Keratinocyte (primary cell): Measurements from ENCODE around the gene FAM53B. TPM values are rescaled to one million over a fixed set of nuclear protein-coding genes. Genes with fewer than 3 reads are reported as not detected.

ENCODE experiments used
- DNase-seq: peaks from one replicate; pipeline ENCODE4 v3.0.0-alpha.2; 2011; ENCODE audit warnings: low read depth, missing footprints, low spot score
- FAIRE-seq: peaks from 2 replicates; lab custom pipeline; 2011; peaks lifted over from hg19 to GRCh38; lab: Jason Lieb, UNC
- H2AFZ ChIP-seq: 2 replicates; pipeline ENCODE4 v1.6.0; 2012; ENCODE audit warnings: low read length, control low read depth, inconsistent platforms; ENCODE audit not compliant: control insufficient read depth
- H3K27ac ChIP-seq: 2 replicates; pipeline ENCODE4 v1.5.1; 2011; ENCODE audit warnings: low read length; ENCODE audit not compliant: control insufficient read depth, insufficient read depth
- H3K27me3 ChIP-seq: 3 replicates; pipeline ENCODE4 v1.6.0; 2011; ENCODE audit warnings: low read length; ENCODE audit not compliant: control insufficient read depth, insufficient read depth; ENCODE audit errors: extremely low read depth
- H3K36me3 ChIP-seq, 2 experiments: 2 replicates in 1 of 2; 3 replicates in 1 of 2; pipeline ENCODE4 v1.5.1; 2011; ENCODE audit warnings: low read length in 2 of 2, mild to moderate bottlenecking in 1 of 2; ENCODE audit not compliant: control insufficient read depth in 2 of 2, insufficient read depth in 2 of 2; ENCODE audit errors: extremely low read depth in 1 of 2
- H3K4me1 ChIP-seq: 3 replicates; pipeline ENCODE4 v1.5.1; 2011; ENCODE audit warnings: low read length; ENCODE audit not compliant: control insufficient read depth, insufficient read depth; ENCODE audit errors: extremely low read depth
- H3K4me2 ChIP-seq: 3 replicates; pipeline ENCODE4 v1.6.0; 2011; ENCODE audit warnings: low read depth, low read length; ENCODE audit not compliant: control insufficient read depth, insufficient read depth; ENCODE audit errors: extremely low read depth
- H3K4me3 ChIP-seq, 3 experiments: fragments of 200-600 bp in 1 of 3; sonication (generic) in 1 of 3; 2 replicates in 2 of 3; 3 replicates in 1 of 3; pipeline ENCODE4 v1.5.1; 2011 to 2016; ENCODE audit warnings: low read length in 3 of 3, mild to moderate bottlenecking in 3 of 3, control low read depth in 2 of 3, inconsistent platforms in 1 of 3, low read depth in 1 of 3, mixed read lengths in 1 of 3, mixed run types in 1 of 3, moderate library complexity in 1 of 3; ENCODE audit not compliant: control insufficient read depth in 2 of 3, insufficient read depth in 2 of 3; ENCODE audit errors: extremely low read depth in 1 of 3
- H3K79me2 ChIP-seq: 2 replicates; pipeline ENCODE4 v1.6.0; 2012; ENCODE audit warnings: low read length; ENCODE audit not compliant: control insufficient read depth, insufficient read depth
- H3K9ac ChIP-seq: 3 replicates; pipeline ENCODE4 v1.6.0; 2011; ENCODE audit warnings: low read length; ENCODE audit not compliant: control insufficient read depth, insufficient read depth; ENCODE audit errors: extremely low read depth
- H3K9me1 ChIP-seq: 3 replicates; pipeline ENCODE4 v1.6.0; 2011; ENCODE audit warnings: low read length; ENCODE audit not compliant: control insufficient read depth, insufficient read depth; ENCODE audit errors: extremely low read depth
- H3K9me3 ChIP-seq: 2 replicates; pipeline ENCODE4 v1.5.1; 2012; ENCODE audit warnings: low read depth, low read length; ENCODE audit not compliant: control insufficient read depth
- H4K20me1 ChIP-seq: 3 replicates; pipeline ENCODE4 v1.6.0; 2011; ENCODE audit warnings: low read length; ENCODE audit not compliant: control insufficient read depth, insufficient read depth; ENCODE audit errors: extremely low read depth
- EZH2 ChIP-seq: IDR thresholded peaks from one replicate; pipeline ENCODE4 v1.6.1; 2012; ENCODE audit warnings: inconsistent platforms, mild to moderate bottlenecking, low read length, moderate library complexity
- dilution Hi-C: fragments of 300-500 bp; cut with MboI; formaldehyde crosslinking; loops from one replicate; pipeline ENCODE4 v1.7.0; 2020; ENCODE audit warnings: low sequenced_read_pairs; ENCODE audit not compliant: extremely low pct_ligation_motif_present
- polyA minus RNA-seq, 3 experiments: library from RNA; depleted of rRNA, polyadenylated mRNA; stranded (reverse); fragments of >200 nt; gene quantifications; 1 replicate in 1 of 3; 2 replicates in 1 of 3; 3 replicates in 1 of 3; pipeline ENCODE4 v1.2.3, GENCODE V29; 2011
- polyA plus RNA-seq, 5 experiments: library from polyadenylated mRNA; depleted of rRNA in 3 of 5; stranded (reverse) in 3 of 5; stranded (forward) in 1 of 5; unstranded in 1 of 5; fragments of >200 nt; gene quantifications; 1 replicate in 1 of 5; 2 replicates in 3 of 5; 3 replicates in 1 of 5; pipeline versions ENCODE4 v1.2.1 to v1.2.3, GENCODE V29; 2011 to 2012; ENCODE audit warnings: missing spikeins in 2 of 5, low read depth in 1 of 5, low replicate concordance in 1 of 5
- TF ChIP-seq, protein P1 (sequence below), 3 experiments: IDR thresholded peaks in 1 of 3; conservative IDR thresholded peaks in 1 of 3; optimal IDR thresholded peaks in 1 of 3; 2 replicates in 2 of 3; 3 replicates in 1 of 3; pipeline versions ENCODE3 to v1.5.1; 2011; ENCODE audit warnings: low read length in 3 of 3, mild to moderate bottlenecking in 3 of 3, moderate library complexity in 2 of 3, control low read depth in 1 of 3, inconsistent platforms in 1 of 3; ENCODE audit not compliant: insufficient read depth in 2 of 3; ENCODE audit errors: extremely low read depth in 1 of 3

Gene FAM53B
- polyA plus RNA-seq, result 8.6 to 13.2 TPM (median 9.0 TPM) in 3 replicates
- 4.1 TPM for polyA plus RNA-seq (2011; ENCODE audit: low read depth)
- 5.6 and 8.3 TPM in 2 replicates for polyA plus RNA-seq (2011; cell fraction: cytosol; rRNA removed)
- polyA plus RNA-seq (2011; cell fraction: nucleus; rRNA removed), result 12.2 and 14.8 TPM in 2 replicates
- polyA plus RNA-seq (2012; ENCODE audit: low replicate concordance), result 9.6 and 13.6 TPM in 2 replicates
- 24.9 to 47.9 TPM (median 32.6 TPM) in 3 replicates for polyA minus RNA-seq
- 32.8 TPM for polyA minus RNA-seq (2011; cell fraction: cytosol; rRNA and poly(A)+ RNA removed)
- 23.2 and 32.0 TPM in 2 replicates for polyA minus RNA-seq (2011; cell fraction: nucleus; rRNA and poly(A)+ RNA removed)

DNA sequence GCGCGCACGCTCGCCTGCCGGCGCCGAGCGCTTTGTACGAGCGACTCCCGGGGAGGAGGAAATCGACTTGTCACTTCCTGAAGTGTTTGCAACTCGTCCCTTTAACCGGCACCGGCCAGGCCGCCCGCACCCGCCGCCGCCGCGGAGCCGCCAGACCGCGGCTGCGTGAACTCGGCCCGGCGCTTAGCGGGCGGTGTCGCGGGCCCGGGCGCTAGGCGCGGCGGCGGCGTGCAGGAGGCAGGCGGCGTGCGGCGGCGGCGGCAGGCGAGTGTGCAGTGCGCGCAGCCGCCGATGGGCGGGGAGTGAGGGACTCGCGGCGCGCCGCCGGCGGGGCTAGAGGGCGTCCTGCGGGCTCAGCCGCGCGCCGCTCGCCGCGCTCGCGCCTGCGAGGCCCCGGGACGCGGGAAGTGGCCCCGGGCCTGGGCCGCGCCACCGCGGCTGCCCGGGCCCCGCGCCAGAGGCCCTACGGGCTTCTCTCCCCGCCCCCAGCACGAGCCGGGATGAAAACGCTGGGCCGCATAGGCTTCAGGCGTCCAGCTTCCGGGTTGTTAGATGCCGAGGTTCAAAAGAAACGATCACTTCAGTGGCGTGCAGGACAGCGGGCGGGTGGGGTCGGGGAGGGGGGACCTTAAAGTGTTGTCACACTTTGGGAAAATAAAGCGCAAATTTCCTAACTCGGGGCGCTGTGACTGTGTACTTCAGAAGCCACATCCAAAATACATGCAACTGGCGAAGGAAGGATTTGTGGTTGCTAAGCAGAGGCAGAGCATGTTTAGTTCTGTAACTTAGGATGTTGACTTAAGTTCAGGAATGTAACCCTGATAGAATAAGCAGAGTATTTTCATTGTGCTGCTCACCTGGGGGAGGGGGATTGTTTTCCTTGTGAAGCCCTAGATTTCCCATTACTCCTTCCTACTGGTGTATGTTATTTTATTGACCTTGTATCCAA lies at the start of gene FAM53B:
Gene FAM53B (minus strand): TSS at position 277 of the 949 bp plus-strand sequence. CDS start 37,665 bp downstream, outside the sequence.
- dilution Hi-C loops, result no loop called here

GRCh38 chr10:124792998-124793352 lies 48.8 kb upstream of the FAM53B start:
- FAIRE-seq (no peak), DNase-seq (no peak)
- Histone ChIP-seq H3K9ac (no peak overlapping the region), H3K9me1 (no peaks in the 10 kb centered on the region), H3K4me1 (peaks cover 6% of the 10 kb centered on the region), H4K20me1 (no peaks in the 10 kb centered on the region), H3K79me2 (peaks cover 28% of the 10 kb centered on the region), H3K9me3 (no peaks in the 10 kb centered on the region), H3K4me3 (no peak overlapping the region), H3K36me3 (peaks cover 0 to 1% of the 10 kb centered on the region in 2 experiments), H3K27ac (no peak overlapping the region), H3K27me3 (no peaks in the 10 kb centered on the region), H2AFZ (no peak overlapping the region), H3K4me2 (no peak overlapping the region)
- no peak for TF ChIP-seq EZH2
- TF ChIP-seq, protein P1, sequence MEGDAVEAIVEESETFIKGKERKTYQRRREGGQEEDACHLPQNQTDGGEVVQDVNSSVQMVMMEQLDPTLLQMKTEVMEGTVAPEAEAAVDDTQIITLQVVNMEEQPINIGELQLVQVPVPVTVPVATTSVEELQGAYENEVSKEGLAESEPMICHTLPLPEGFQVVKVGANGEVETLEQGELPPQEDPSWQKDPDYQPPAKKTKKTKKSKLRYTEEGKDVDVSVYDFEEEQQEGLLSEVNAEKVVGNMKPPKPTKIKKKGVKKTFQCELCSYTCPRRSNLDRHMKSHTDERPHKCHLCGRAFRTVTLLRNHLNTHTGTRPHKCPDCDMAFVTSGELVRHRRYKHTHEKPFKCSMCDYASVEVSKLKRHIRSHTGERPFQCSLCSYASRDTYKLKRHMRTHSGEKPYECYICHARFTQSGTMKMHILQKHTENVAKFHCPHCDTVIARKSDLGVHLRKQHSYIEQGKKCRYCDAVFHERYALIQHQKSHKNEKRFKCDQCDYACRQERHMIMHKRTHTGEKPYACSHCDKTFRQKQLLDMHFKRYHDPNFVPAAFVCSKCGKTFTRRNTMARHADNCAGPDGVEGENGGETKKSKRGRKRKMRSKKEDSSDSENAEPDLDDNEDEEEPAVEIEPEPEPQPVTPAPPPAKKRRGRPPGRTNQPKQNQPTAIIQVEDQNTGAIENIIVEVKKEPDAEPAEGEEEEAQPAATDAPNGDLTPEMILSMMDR (optimal IDR thresholded peaks at IDR 0.05 in 1 of 3, IDR thresholded peaks at IDR 0.05 in 1 of 3, conservative IDR thresholded peaks at IDR 0.05 in 1 of 3; ENCODE audit: extremely low read depth in 1 of 3, insufficient read depth in 2 of 3, low read length in 3 of 3), result no peak
- dilution Hi-C loops, result no loop called here

More for the DNA sequence above, at the start of gene FAM53B:
- Histone ChIP-seq H3K4me1 (peaks cover 70% of the 10 kb centered on the region), H3K79me2 (peaks cover 23% of the 10 kb centered on the region), H3K9me1 (no peaks in the 10 kb centered on the region), H2AFZ (no peak within 1 kb of the TSS), H3K4me2 (peak within 1 kb of the TSS; percentile 98), H3K4me3 (peak within 1 kb of the TSS; percentile 77 to 90 (median 87)), H3K9me3 (no peaks in the 10 kb centered on the region), H4K20me1 (no peaks in the 10 kb centered on the region), H3K9ac (peak within 1 kb of the TSS; percentile 83), H3K27me3 (no peaks in the 10 kb centered on the region), H3K27ac (peak within 1 kb of the TSS; percentile 77), H3K36me3 (peaks cover 0 to 4% of the 10 kb centered on the region in 2 experiments)
- DNase-seq, result no peak
- FAIRE-seq, result peak; percentile 67
- TF ChIP-seq, protein P1 (optimal IDR thresholded peaks at IDR 0.05 in 1 of 3, IDR thresholded peaks at IDR 0.05 in 1 of 3, conservative IDR thresholded peaks at IDR 0.05 in 1 of 3; ENCODE audit: extremely low read depth in 1 of 3, insufficient read depth in 2 of 3, low read length in 3 of 3), result peak in 1 of 3 experiments; percentile 25
- no peak for TF ChIP-seq EZH2
